ENCODE measurements around the gene VPS26B.
A peak's percentile ranks its signal among the peaks of the same experiment; 100 is the strongest.

The VPS26B gene

DNA sequence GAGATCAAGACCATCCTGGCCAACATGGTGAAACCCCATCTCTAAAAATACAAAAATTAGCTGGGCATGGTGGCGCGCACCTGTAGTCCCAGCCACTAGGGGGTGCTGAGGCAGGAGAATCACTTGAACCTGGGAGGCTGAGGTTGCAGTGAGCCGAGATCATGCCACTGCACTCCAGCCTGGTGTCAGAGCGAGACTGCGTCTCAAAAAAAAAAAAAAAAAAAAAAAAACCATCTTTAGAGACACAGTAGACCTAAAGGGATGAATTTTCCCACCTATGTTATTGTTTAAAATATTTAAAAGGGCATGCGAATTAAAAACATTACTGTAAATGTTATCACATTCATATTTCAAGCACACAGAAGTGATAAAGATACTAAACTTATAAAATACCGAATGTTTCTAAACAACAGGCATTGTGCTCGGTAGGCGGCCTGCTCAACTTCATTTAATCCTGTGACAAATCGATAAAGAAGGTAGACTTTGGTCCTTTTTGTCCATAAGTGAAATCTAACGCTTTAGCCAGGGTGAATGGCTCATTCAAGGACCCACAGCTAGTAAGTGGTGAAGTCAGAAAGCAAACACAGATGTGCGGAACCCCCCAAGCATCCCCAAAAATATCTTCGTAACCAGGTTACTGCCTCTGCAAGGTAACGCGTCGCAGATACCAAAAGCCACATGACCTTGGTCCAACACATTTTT, 16.8 kb upstream of the VPS26B start:
- Histone ChIP-seq H3K4me1 (ENCODE audit: control insufficient read depth, insufficient read depth, low read length) (no peaks in the 10 kb centered on the region), H3K27ac (ENCODE audit: low read depth, low read length) (no peak overlapping the region), H3K27me3 (ENCODE audit: control insufficient read depth, insufficient read depth, low read length) (no peaks in the 10 kb centered on the region), H3K4me3 (ENCODE audit: low read depth, low read length) (no peak overlapping the region), H3K9me3 (ENCODE audit: control insufficient read depth, insufficient read depth, low read length) (no peaks in the 10 kb centered on the region), H3K36me3 (ENCODE audit: control insufficient read depth, insufficient read depth, low read length) (peaks cover 92% of the 10 kb centered on the region), H3K9ac (ENCODE audit: low read depth, low read length) (no peak overlapping the region)

DNA sequence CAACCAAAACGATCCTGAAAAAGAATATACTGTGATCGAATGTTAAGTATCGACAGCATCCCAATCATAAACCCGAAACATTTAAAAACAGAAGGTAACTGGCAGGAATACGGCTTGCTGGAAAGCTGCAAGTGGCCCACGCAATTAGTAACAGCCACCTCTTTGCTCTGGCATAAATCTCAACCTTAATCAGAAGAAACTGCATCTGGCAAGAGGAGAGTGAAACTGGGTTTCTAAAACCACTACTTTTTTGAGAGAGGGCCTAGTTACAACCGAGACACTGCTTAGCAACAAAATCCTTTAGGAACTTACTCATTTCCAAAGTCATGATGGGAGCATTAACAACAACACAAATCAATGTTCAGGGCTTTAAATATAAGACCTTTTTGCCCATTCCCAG, 8.6 kb upstream of the VPS26B start:
- no peaks in the 10 kb centered on the region for H3K9me3 ChIP-seq (ENCODE audit: control insufficient read depth, insufficient read depth, low read length)
- peaks cover 87% of the 10 kb centered on the region for H3K36me3 ChIP-seq (ENCODE audit: control insufficient read depth, insufficient read depth, low read length)
- no peaks in the 10 kb centered on the region for H3K4me1 ChIP-seq (ENCODE audit: control insufficient read depth, insufficient read depth, low read length)
- H3K27ac ChIP-seq (ENCODE audit: low read depth, low read length) = no peak overlapping the region
- H3K4me3 ChIP-seq (ENCODE audit: low read depth, low read length) = no peak overlapping the region
- H3K9ac ChIP-seq (ENCODE audit: low read depth, low read length) = no peak overlapping the region
- no peaks in the 10 kb centered on the region for H3K27me3 ChIP-seq (ENCODE audit: control insufficient read depth, insufficient read depth, low read length)

DNA sequence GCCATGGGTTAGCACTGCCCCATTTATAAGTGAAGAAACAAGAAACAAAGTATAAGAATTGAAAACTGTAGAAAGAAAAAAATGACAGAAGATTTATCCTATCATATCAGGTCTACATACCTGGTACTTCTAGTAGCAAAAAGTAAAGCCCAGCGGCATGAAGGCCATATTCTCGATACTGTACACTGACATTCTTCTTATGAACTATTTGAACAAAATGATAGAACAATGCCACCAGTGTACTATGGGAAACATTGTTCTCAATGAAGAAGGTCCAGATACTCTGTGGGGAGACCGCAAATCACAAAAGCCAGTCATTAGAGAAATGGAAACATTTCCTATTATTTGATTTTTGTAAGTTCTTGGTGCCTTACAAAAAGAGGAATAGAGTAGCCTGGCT, 7.7 kb upstream of the VPS26B start:
- Histone ChIP-seq H3K36me3 (ENCODE audit: control insufficient read depth, insufficient read depth, low read length) (peaks cover 80% of the 10 kb centered on the region), H3K9me3 (ENCODE audit: control insufficient read depth, insufficient read depth, low read length) (no peaks in the 10 kb centered on the region), H3K9ac (ENCODE audit: low read depth, low read length) (no peak overlapping the region), H3K4me1 (ENCODE audit: control insufficient read depth, insufficient read depth, low read length) (no peaks in the 10 kb centered on the region), H3K27ac (ENCODE audit: low read depth, low read length) (no peak overlapping the region), H3K4me3 (ENCODE audit: low read depth, low read length) (no peak overlapping the region), H3K27me3 (ENCODE audit: control insufficient read depth, insufficient read depth, low read length) (no peaks in the 10 kb centered on the region)

DNA sequence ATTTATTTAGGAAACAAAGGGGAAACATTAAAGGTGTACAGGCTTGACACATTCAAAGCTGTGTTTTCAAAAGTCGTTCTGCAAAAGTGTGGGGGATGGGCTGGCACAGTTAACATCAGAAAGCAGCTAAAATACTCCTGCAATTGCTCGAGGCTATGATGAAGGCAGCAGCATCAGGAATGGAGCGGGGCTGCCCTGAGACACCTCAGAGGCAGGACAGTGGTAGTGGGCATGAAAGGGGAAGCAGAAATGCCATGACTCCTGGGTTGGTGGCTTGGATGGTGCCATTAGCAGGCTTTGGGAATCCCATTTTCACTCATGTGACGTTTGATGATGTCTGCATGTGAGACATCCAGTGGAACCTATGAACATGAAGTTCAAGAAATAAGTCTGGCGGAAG, 1.4 kb upstream of the VPS26B start:
- Histone ChIP-seq H3K27ac (ENCODE audit: low read depth, low read length) (no peak overlapping the region), H3K27me3 (ENCODE audit: control insufficient read depth, insufficient read depth, low read length) (no peaks in the 10 kb centered on the region), H3K4me1 (ENCODE audit: control insufficient read depth, insufficient read depth, low read length) (peaks cover 11% of the 10 kb centered on the region), H3K9ac (ENCODE audit: low read depth, low read length) (no peak overlapping the region; the same call in 1 of the 2 replicates), H3K9me3 (ENCODE audit: control insufficient read depth, insufficient read depth, low read length) (no peaks in the 10 kb centered on the region), H3K36me3 (ENCODE audit: control insufficient read depth, insufficient read depth, low read length) (peaks cover 26% of the 10 kb centered on the region), H3K4me3 (ENCODE audit: low read depth, low read length) (peak overlapping the region; percentile 83)

DNA sequence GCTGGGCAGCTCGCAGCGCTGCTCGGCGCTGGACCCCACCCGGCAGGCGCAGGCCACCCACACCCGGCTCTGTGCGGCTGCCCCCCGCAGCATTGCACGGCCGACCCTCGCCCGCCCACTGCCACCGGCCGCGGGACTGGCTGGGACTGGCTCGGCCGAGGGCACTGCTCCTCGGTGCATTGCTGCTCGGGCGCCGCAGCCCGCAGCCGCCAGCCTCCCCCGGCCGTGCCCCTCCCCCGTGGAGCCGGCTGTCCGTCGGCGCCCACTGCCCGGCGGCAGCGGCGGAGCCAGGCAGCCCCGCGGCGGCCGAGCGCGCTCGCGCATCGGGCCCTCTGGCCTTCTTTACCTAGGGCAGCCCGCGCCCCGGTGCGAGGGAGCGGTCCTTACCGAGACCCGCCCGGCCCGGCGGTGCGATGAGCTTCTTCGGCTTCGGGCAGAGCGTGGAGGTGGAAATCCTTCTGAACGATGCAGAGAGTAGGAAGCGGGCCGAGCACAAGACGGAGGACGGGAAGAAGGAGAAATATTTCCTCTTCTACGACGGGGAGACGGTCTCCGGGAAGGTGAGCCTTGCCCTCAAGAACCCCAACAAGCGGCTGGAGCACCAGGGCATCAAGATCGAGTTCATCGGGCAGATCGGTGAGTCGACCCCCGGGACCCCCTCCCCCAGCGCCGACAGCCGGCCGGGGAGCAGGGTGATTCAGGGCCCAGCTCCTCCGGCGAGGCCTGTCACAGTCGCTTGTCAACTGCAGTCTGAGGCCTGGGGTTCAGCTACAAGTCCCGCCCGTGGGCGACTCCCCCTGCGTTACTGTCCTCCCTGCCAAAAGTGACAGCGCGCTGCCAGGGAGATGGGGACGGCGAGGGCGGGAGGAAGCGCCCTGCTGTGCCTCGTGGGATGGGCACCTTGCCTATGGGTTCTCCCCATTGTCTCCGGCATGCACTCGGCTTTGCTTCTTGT, 516 bp downstream of the VPS26B start:
- H3K36me3 ChIP-seq (ENCODE audit: control insufficient read depth, insufficient read depth, low read length) = peaks cover 8% of the 10 kb centered on the region
- H3K4me1 ChIP-seq (ENCODE audit: control insufficient read depth, insufficient read depth, low read length) = peaks cover 11% of the 10 kb centered on the region
- H3K27me3 ChIP-seq (ENCODE audit: control insufficient read depth, insufficient read depth, low read length) = no peaks in the 10 kb centered on the region
- H3K27ac ChIP-seq (ENCODE audit: low read depth, low read length) = no peak overlapping the region
- no peaks in the 10 kb centered on the region for H3K9me3 ChIP-seq (ENCODE audit: control insufficient read depth, insufficient read depth, low read length)
- H3K9ac ChIP-seq (ENCODE audit: low read depth, low read length) = no peak overlapping the region
- peak overlapping the region; percentile 83 for H3K4me3 ChIP-seq (ENCODE audit: low read depth, low read length)

DNA sequence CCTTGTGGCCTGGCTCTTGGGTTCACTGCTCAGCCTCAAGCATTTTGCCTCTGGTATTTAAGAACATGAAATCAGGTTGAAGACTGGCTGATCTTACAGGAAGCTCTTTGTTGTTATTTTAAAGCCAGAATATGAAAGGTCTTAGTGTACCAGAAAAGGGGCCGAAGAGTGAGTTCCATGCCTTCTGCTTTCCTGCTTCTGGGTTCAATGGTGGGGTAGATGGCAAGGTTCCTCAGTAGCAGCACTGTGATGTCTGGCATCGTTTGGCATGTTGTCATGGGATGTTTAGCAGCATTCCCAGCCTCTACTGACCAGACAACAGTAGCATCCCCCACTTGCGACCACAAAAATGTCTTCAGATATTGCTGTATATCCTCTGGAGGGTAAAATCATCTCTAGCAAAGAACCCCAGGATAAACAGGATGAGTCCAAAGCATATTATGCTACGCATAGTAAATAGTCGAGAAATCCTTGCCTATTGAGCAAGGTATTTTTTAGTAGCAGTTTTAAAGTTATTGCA, 2.4 kb downstream of the VPS26B start:
- H3K9ac ChIP-seq (ENCODE audit: low read depth, low read length) = no peak overlapping the region
- no peak overlapping the region for H3K27ac ChIP-seq (ENCODE audit: low read depth, low read length)
- no peaks in the 10 kb centered on the region for H3K27me3 ChIP-seq (ENCODE audit: control insufficient read depth, insufficient read depth, low read length)
- peaks cover 11% of the 10 kb centered on the region for H3K4me1 ChIP-seq (ENCODE audit: control insufficient read depth, insufficient read depth, low read length)
- H3K36me3 ChIP-seq (ENCODE audit: control insufficient read depth, insufficient read depth, low read length) = no peaks in the 10 kb centered on the region
- H3K9me3 ChIP-seq (ENCODE audit: control insufficient read depth, insufficient read depth, low read length) = no peaks in the 10 kb centered on the region
- no peak overlapping the region for H3K4me3 ChIP-seq (ENCODE audit: low read depth, low read length)

DNA sequence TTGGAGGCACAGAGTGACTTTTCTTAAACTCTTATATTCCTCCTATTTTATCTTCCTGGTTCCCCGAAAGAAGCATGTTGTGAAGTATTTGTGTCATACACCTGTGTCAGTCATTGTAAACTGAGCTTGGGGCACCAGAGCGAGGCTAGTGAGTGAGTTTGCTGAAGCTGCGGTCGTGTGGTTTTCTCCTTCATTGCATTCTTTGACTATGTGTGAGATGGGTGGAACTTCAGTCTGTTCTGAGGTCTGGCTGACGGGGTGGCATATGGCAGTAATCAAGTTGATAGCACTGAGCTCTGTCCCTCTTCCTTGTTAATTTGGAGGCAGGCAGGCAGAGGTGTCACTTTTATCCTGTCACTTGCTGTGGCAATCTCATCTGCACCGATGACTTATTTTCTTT, 4.2 kb downstream of the VPS26B start:
- peaks cover 7% of the 10 kb centered on the region for H3K4me1 ChIP-seq (ENCODE audit: control insufficient read depth, insufficient read depth, low read length)

DNA sequence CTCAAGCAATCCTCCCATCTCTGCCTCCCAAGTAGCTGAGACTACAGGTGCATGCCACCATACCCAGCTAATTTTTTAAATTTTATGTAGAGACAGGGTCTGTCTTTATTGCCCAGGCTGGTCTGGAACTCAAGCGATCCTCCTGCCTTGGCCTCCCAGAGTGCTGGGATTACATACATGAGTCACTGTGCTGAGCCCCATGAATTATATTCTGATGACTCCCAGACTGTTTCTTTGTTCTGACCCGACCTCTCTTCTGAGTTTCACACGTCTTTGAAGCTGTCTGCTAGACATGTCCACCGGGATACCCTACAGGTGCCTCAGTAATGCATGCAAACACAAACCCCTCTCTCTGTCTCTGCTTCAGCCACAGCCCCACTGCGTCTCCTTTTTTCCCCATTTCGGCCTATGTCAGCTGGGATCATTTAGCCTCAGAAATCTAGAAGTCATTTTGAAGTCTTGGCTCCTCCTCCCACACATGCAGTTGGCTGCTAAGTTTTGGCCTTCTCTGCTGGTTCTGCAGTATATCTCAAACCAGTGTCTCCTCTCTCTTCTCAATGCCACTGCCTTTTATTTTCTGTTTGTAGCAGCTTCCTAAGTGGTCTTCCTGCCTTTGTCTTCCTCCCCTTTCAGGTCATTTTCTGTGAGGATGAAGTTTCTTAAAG, 4.8 kb downstream of the VPS26B start:
- H3K36me3 ChIP-seq (ENCODE audit: control insufficient read depth, insufficient read depth, low read length) = no peaks in the 10 kb centered on the region
- no peak overlapping the region for H3K4me3 ChIP-seq (ENCODE audit: low read depth, low read length)
- H3K27ac ChIP-seq (ENCODE audit: low read depth, low read length) = no peak overlapping the region
- H3K4me1 ChIP-seq (ENCODE audit: control insufficient read depth, insufficient read depth, low read length) = peaks cover 7% of the 10 kb centered on the region
- no peaks in the 10 kb centered on the region for H3K9me3 ChIP-seq (ENCODE audit: control insufficient read depth, insufficient read depth, low read length)
- H3K27me3 ChIP-seq (ENCODE audit: control insufficient read depth, insufficient read depth, low read length) = no peaks in the 10 kb centered on the region
- no peak overlapping the region for H3K9ac ChIP-seq (ENCODE audit: low read depth, low read length)

More for the DNA sequence above, 4.2 kb downstream of the VPS26B start:
- H3K9me3 ChIP-seq (ENCODE audit: control insufficient read depth, insufficient read depth, low read length) = no peaks in the 10 kb centered on the region
- no peak overlapping the region for H3K27ac ChIP-seq (ENCODE audit: low read depth, low read length)
- H3K36me3 ChIP-seq (ENCODE audit: control insufficient read depth, insufficient read depth, low read length) = no peaks in the 10 kb centered on the region
- no peak overlapping the region for H3K4me3 ChIP-seq (ENCODE audit: low read depth, low read length)
- no peaks in the 10 kb centered on the region for H3K27me3 ChIP-seq (ENCODE audit: control insufficient read depth, insufficient read depth, low read length)
- H3K9ac ChIP-seq (ENCODE audit: low read depth, low read length) = no peak overlapping the region

DNA sequence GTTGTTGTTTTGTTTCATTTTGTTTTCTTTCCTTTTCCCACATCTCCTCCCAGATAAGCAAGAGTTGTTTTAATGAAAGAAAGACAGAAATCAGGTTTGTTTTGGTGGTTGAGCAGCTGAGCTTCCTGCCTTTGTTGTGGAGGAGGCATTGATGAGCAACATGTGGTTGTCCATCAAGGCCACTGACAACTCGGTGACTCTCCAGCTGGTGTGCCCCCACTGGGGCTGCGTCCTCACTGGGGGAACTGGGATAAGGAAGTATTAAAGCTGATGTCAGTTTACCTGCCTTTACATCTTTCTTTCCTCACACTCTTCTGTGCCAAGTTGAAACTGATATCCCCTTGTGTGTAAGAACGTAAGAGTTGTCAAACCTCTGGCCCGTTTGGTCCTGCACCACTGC, 5.9 kb downstream of the VPS26B start:
- H3K4me1 ChIP-seq (ENCODE audit: control insufficient read depth, insufficient read depth, low read length) = peaks cover 7% of the 10 kb centered on the region
- no peak overlapping the region for H3K27ac ChIP-seq (ENCODE audit: low read depth, low read length)
- H3K36me3 ChIP-seq (ENCODE audit: control insufficient read depth, insufficient read depth, low read length) = 0 out of 2 replicates have a peak, but pooled peaks cover 4% of the 10 kb centered on the region
- no peaks in the 10 kb centered on the region for H3K9me3 ChIP-seq (ENCODE audit: control insufficient read depth, insufficient read depth, low read length)
- H3K27me3 ChIP-seq (ENCODE audit: control insufficient read depth, insufficient read depth, low read length) = no peaks in the 10 kb centered on the region
- H3K9ac ChIP-seq (ENCODE audit: low read depth, low read length) = no peak overlapping the region
- no peak overlapping the region for H3K4me3 ChIP-seq (ENCODE audit: low read depth, low read length)

DNA sequence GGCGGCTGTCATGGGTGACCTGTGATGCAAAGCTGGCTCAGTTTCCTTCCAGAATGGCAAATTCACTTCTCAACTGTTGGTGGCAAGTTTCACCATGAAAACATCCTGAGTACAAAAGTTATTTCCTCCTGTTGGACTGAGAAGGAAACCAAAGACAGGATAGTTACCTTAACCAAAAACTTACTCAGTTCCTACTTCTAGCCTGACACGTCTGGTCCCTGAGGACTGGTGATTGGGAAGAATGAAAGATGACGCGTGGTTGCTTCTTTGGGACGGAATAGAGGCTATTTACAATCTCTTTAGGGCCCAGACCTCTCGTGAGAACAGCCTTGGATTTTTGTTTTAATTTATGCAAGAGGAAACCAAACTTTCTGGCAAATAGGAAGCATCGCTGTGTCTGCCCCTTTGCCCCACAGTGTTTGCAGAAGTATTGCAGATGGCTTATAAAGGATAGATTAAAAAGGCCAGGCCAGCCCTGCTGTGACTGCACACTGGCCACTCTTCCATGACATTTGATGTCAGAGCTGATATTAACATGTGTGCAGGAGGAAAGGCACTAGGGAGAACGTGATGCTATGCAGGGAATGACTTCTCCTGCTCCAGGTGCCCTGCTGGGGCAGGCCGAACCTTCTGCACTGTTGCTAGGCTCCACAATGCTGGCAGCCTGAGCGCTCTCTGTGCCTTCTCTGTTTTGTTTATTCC, 7.6 kb downstream of the VPS26B start:
- H3K4me3 ChIP-seq (ENCODE audit: low read depth, low read length) = no peak overlapping the region
- no peak overlapping the region for H3K9ac ChIP-seq (ENCODE audit: low read depth, low read length)
- H3K27ac ChIP-seq (ENCODE audit: low read depth, low read length) = no peak overlapping the region
- H3K9me3 ChIP-seq (ENCODE audit: control insufficient read depth, insufficient read depth, low read length) = no peaks in the 10 kb centered on the region
- H3K4me1 ChIP-seq (ENCODE audit: control insufficient read depth, insufficient read depth, low read length) = no peaks in the 10 kb centered on the region
- 0 out of 2 replicates have a peak, but pooled peaks cover 10% of the 10 kb centered on the region for H3K36me3 ChIP-seq (ENCODE audit: control insufficient read depth, insufficient read depth, low read length)
- no peaks in the 10 kb centered on the region for H3K27me3 ChIP-seq (ENCODE audit: control insufficient read depth, insufficient read depth, low read length)

All from HUES48 (cell line).